ENCODE results near the gene MAN2B2. TPM values are rescaled to one million over a fixed set of nuclear protein-coding genes. Genes with fewer than 3 reads are reported as not detected.
"Not testable (repeated sequence)": the region's sequence is repeated elsewhere in the genome, so short reads cannot be mapped to it uniquely, and the experiment has no call there.

The MAN2B2 gene
- polyA plus RNA-seq, 1 donor (not counting 4 experiments of a cell fraction or from before 2014, with no cell fraction given): 7.4 TPM

DNA sequence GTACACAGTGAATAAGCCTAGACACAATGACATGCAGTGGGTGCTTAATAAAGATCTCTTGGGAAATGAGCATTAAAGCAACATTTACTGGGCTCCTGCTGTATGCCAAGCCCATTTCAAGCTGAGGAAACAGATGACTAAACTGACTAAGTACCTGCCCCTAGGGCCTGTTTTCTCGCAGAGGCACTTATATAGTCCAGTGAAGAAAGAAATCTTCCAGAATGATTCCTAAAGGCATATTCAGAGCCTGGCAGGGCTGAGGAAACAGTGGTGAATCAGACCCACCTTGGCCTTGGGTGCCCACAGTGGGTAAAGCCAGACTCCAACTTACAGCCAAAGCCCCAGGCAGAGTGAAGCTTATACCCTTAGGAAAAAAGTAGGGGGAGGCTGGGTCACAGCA, 96.7 kb downstream of the MAN2B2 start:
- Histone ChIP-seq H3K36me3 (ENCODE audit: control insufficient read depth in 2 of 2, extremely low read depth in 1 of 2, insufficient read depth in 2 of 2, low read length in 2 of 2) (peaks cover 5 to 11% of the 10 kb centered on the region in 2 experiments), H3K9me1 (ENCODE audit: control insufficient read depth, extremely low read depth, insufficient read depth, low read length) (no peaks in the 10 kb centered on the region), H3K27ac (ENCODE audit: control insufficient read depth, insufficient read depth, low read length) (no peak overlapping the region), H3K9me3 (ENCODE audit: control insufficient read depth, low read depth, low read length) (no peaks in the 10 kb centered on the region), H3K27me3 (ENCODE audit: control insufficient read depth, extremely low read depth, insufficient read depth, low read length) (no peaks in the 10 kb centered on the region), H3K79me2 (ENCODE audit: control insufficient read depth, insufficient read depth, low read length) (peaks cover 18% of the 10 kb centered on the region), H4K20me1 (ENCODE audit: control insufficient read depth, extremely low read depth, insufficient read depth, low read length) (peaks cover 4% of the 10 kb centered on the region), H3K4me3 (ENCODE audit: control insufficient read depth in 2 of 3, extremely low read depth in 1 of 3, insufficient read depth in 2 of 3, low read depth in 1 of 3, low read length in 3 of 3) (no peak overlapping the region), H3K9ac (ENCODE audit: control insufficient read depth, extremely low read depth, insufficient read depth, low read length) (no peak overlapping the region), H3K4me2 (ENCODE audit: control insufficient read depth, extremely low read depth, insufficient read depth, low read depth, low read length) (no peak overlapping the region), H3K4me1 (ENCODE audit: control insufficient read depth, extremely low read depth, insufficient read depth, low read length) (peaks cover 19% of the 10 kb centered on the region), H2AFZ (ENCODE audit: control insufficient read depth, low read length) (no peak overlapping the region)
- no peak for DNase-seq (ENCODE audit: low read depth, low spot score)
- no peak for FAIRE-seq
- dilution Hi-C loops (cut with MboI; ENCODE audit: extremely low pct_ligation_motif_present, low sequenced_read_pairs): no loop called here
- TF ChIP-seq, protein P1, sequence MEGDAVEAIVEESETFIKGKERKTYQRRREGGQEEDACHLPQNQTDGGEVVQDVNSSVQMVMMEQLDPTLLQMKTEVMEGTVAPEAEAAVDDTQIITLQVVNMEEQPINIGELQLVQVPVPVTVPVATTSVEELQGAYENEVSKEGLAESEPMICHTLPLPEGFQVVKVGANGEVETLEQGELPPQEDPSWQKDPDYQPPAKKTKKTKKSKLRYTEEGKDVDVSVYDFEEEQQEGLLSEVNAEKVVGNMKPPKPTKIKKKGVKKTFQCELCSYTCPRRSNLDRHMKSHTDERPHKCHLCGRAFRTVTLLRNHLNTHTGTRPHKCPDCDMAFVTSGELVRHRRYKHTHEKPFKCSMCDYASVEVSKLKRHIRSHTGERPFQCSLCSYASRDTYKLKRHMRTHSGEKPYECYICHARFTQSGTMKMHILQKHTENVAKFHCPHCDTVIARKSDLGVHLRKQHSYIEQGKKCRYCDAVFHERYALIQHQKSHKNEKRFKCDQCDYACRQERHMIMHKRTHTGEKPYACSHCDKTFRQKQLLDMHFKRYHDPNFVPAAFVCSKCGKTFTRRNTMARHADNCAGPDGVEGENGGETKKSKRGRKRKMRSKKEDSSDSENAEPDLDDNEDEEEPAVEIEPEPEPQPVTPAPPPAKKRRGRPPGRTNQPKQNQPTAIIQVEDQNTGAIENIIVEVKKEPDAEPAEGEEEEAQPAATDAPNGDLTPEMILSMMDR (optimal IDR thresholded peaks at IDR 0.05 in 1 of 3, IDR thresholded peaks at IDR 0.05 in 1 of 3, conservative IDR thresholded peaks at IDR 0.05 in 1 of 3; ENCODE audit: extremely low read depth in 1 of 3, insufficient read depth in 2 of 3, low read length in 3 of 3): no peak
- TF ChIP-seq EZH2 (IDR thresholded peaks at IDR 0.05; ENCODE audit: low read length): no peak

DNA sequence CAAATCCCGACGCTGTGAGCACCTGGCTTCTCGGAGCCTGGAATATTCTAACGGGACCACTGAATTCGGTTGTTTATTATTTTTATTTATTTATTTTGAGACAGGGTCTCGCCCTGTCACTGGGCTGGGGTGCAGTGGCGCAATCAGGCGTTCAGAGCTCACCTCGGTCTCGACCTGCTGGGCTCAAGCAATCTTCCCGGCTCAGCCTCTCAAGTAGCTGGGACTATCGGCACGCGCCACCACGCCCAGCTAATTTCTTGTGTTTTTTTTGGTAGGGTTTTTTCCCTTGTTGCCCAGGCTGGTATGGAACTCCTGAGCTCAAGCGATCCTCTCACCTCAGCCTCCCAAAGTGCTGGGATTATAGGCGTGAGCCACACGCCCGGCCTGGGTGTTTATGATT, 97.1 kb downstream of the MAN2B2 start:
- no peak overlapping the region for H3K4me3 ChIP-seq (ENCODE audit: control insufficient read depth in 2 of 3, extremely low read depth in 1 of 3, insufficient read depth in 2 of 3, low read depth in 1 of 3, low read length in 3 of 3)

DNA sequence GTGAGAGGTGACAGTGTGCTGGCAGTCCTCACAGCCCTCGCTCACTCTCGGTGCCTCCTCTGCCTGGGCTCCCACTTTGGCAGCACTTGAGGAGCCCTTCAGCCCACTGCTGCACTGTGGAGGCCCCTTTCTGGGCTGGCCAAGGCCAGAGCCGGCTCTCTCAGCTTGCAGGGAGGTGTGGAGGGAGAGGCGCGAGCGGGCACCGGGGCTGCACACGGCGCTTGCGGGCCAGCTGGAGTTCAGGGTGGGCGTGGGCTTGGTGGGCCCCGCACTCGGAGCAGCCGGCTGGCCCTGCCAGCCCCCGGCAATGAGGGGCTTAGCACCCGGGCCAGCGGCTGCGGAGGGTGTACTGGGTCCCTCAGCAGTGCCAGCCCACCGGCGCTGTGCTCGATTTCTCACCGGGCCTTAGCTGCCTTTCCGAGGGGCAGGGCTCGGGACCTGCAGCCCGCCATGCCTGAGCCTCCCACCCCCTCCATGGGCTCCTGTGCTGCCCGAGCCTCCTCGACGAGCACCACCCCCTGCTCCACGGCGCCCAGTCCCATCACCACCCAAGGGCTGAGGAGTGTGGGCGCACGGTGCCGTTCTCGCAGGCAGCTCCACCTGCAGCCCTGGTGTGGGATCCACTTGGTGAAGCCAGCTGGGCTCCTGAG, 97.7 kb downstream of the MAN2B2 start:
- H3K27ac ChIP-seq (ENCODE audit: control insufficient read depth, insufficient read depth, low read length); H3K27me3 ChIP-seq (ENCODE audit: control insufficient read depth, extremely low read depth, insufficient read depth, low read length); H3K9ac ChIP-seq (ENCODE audit: control insufficient read depth, extremely low read depth, insufficient read depth, low read length); H3K4me2 ChIP-seq (ENCODE audit: control insufficient read depth, extremely low read depth, insufficient read depth, low read depth, low read length); dilution Hi-C loops (cut with MboI; ENCODE audit: extremely low pct_ligation_motif_present, low sequenced_read_pairs); H4K20me1 ChIP-seq (ENCODE audit: control insufficient read depth, extremely low read depth, insufficient read depth, low read length); DNase-seq (ENCODE audit: low read depth, low spot score); H3K4me3 ChIP-seq (ENCODE audit: control insufficient read depth in 2 of 3, extremely low read depth in 1 of 3, insufficient read depth in 2 of 3, low read depth in 1 of 3, low read length in 3 of 3); H3K9me1 ChIP-seq (ENCODE audit: control insufficient read depth, extremely low read depth, insufficient read depth, low read length); FAIRE-seq; H3K9me3 ChIP-seq (ENCODE audit: control insufficient read depth, low read depth, low read length); H2AFZ ChIP-seq (ENCODE audit: control insufficient read depth, low read length): not testable (repeated sequence)
- Histone ChIP-seq H3K36me3 (ENCODE audit: control insufficient read depth in 2 of 2, extremely low read depth in 1 of 2, insufficient read depth in 2 of 2, low read length in 2 of 2) (peaks cover 5 to 13% of the 10 kb centered on the region in 2 experiments), H3K4me1 (ENCODE audit: control insufficient read depth, extremely low read depth, insufficient read depth, low read length) (peaks cover 21% of the 10 kb centered on the region), H3K79me2 (ENCODE audit: control insufficient read depth, insufficient read depth, low read length) (peaks cover 24% of the 10 kb centered on the region)

More for the DNA sequence above, 97.1 kb downstream of the MAN2B2 start:
- no peak for TF ChIP-seq EZH2 (IDR thresholded peaks at IDR 0.05; ENCODE audit: low read length)
- TF ChIP-seq, protein P1 (optimal IDR thresholded peaks at IDR 0.05 in 1 of 3, IDR thresholded peaks at IDR 0.05 in 1 of 3, conservative IDR thresholded peaks at IDR 0.05 in 1 of 3; ENCODE audit: extremely low read depth in 1 of 3, insufficient read depth in 2 of 3, low read length in 3 of 3): no peak
- Histone ChIP-seq H4K20me1 (ENCODE audit: control insufficient read depth, extremely low read depth, insufficient read depth, low read length) (peaks cover 4% of the 10 kb centered on the region), H3K27ac (ENCODE audit: control insufficient read depth, insufficient read depth, low read length) (no peak overlapping the region), H3K4me2 (ENCODE audit: control insufficient read depth, extremely low read depth, insufficient read depth, low read depth, low read length) (no peak overlapping the region), H3K9me1 (ENCODE audit: control insufficient read depth, extremely low read depth, insufficient read depth, low read length) (no peaks in the 10 kb centered on the region), H3K9me3 (ENCODE audit: control insufficient read depth, low read depth, low read length) (no peaks in the 10 kb centered on the region), H2AFZ (ENCODE audit: control insufficient read depth, low read length) (no peak overlapping the region), H3K9ac (ENCODE audit: control insufficient read depth, extremely low read depth, insufficient read depth, low read length) (no peak overlapping the region), H3K27me3 (ENCODE audit: control insufficient read depth, extremely low read depth, insufficient read depth, low read length) (no peaks in the 10 kb centered on the region), H3K4me1 (ENCODE audit: control insufficient read depth, extremely low read depth, insufficient read depth, low read length) (peaks cover 21% of the 10 kb centered on the region), H3K36me3 (ENCODE audit: control insufficient read depth in 2 of 2, extremely low read depth in 1 of 2, insufficient read depth in 2 of 2, low read length in 2 of 2) (peaks cover 5 to 13% of the 10 kb centered on the region in 2 experiments), H3K79me2 (ENCODE audit: control insufficient read depth, insufficient read depth, low read length) (peaks cover 23% of the 10 kb centered on the region)
- dilution Hi-C loops (cut with MboI; ENCODE audit: extremely low pct_ligation_motif_present, low sequenced_read_pairs): no loop called here
- FAIRE-seq (no peak), DNase-seq (ENCODE audit: low read depth, low spot score) (no peak)
